Thyroid gland (tissue), 4 donors: ENCODE measurements around the gene FAM20B.
"Not testable (repeated sequence)": the region's sequence is repeated elsewhere in the genome, so short reads cannot be mapped to it uniquely, and the experiment has no call there.

ENCODE experiments used
- CTCF ChIP-seq, 6 experiments: fragments of 200-600 bp in 3 of 6; fragments of 450-650 bp in 3 of 6; sonication (generic) in 3 of 6; IDR thresholded peaks; one replicate each; pipeline ENCODE4 v1.5.1; 2016 to 2019; ENCODE audit warnings: antibody characterized with exemption in 6 of 6, mild to moderate bottlenecking in 2 of 6, inconsistent platforms in 1 of 6, moderate library complexity in 1 of 6
- POLR2A ChIP-seq, 2 donors: fragments of 450-650 bp; IDR thresholded peaks; one replicate each; pipeline ENCODE4 v1.6.1; 2017; ENCODE audit warnings: antibody characterized with exemption in 2 of 2, mild to moderate bottlenecking in 2 of 2, moderate library complexity in 1 of 2

GRCh38 chr1:179040175-179040551 lies 14.5 kb downstream of the FAM20B start:
- not testable (repeated sequence) for TF ChIP-seq CTCF, POLR2A (IDR thresholded peaks at IDR 0.05)
